ENCODE measurements around the gene PLCB1.
"Not testable (repeated sequence)": the region's sequence is repeated elsewhere in the genome, so short reads cannot be mapped to it uniquely, and the experiment has no call there.

Gene PLCB1

GRCh38 chr20:8346700-8347270, 214.7 kb downstream of the PLCB1 start:
- no peak for DNase-seq

GRCh38 chr20:8350225-8350624, 218.2 kb downstream of the PLCB1 start:
- not testable (repeated sequence) for DNase-seq

- DNase-seq: no peak
These were observed 220.4 kb downstream of the PLCB1 start for GRCh38 chr20:8352486-8352885.

- no peak for DNase-seq
These were observed 221.4 kb downstream of the PLCB1 start for GRCh38 chr20:8353512-8353911.

- DNase-seq: no peak
These were observed 223.4 kb downstream of the PLCB1 start for GRCh38 chr20:8355453-8355852.

GRCh38 chr20:8356806-8357205, 224.7 kb downstream of the PLCB1 start:
- DNase-seq: no peak

GRCh38 chr20:8357703-8358102, 225.6 kb downstream of the PLCB1 start:
- DNase-seq: no peak

GRCh38 chr20:8360035-8360434, 228.0 kb downstream of the PLCB1 start:
- DNase-seq: no peak

GRCh38 chr20:8361006-8361652, 229.1 kb downstream of the PLCB1 start:
- no peak for DNase-seq

- no peak for DNase-seq
These were observed 229.7 kb downstream of the PLCB1 start for GRCh38 chr20:8361779-8362178.

GRCh38 chr20:8362457-8362856, 230.4 kb downstream of the PLCB1 start:
- no peak for DNase-seq

- no peak for DNase-seq
These were observed 232.1 kb downstream of the PLCB1 start for GRCh38 chr20:8363970-8364733.

- DNase-seq: no peak
These were observed 232.6 kb downstream of the PLCB1 start for GRCh38 chr20:8364734-8365078.

- DNase-seq: no peak
These were observed 233.6 kb downstream of the PLCB1 start for GRCh38 chr20:8365634-8366033.

- DNase-seq: no peak
These were observed 234.3 kb downstream of the PLCB1 start for GRCh38 chr20:8366303-8366923.

GRCh38 chr20:8367689-8368088, 235.6 kb downstream of the PLCB1 start:
- no peak for DNase-seq

GRCh38 chr20:8368670-8369069, 236.6 kb downstream of the PLCB1 start:
- no peak for DNase-seq

GRCh38 chr20:8369311-8369710, 237.2 kb downstream of the PLCB1 start:
- no peak for DNase-seq

GRCh38 chr20:8370774-8371173, 238.7 kb downstream of the PLCB1 start:
- DNase-seq: no peak

GRCh38 chr20:8372824-8373380, 240.8 kb downstream of the PLCB1 start:
- DNase-seq: no peak

GRCh38 chr20:8373579-8373978, 241.5 kb downstream of the PLCB1 start:
- DNase-seq: no peak

GRCh38 chr20:8375898-8376297, 243.8 kb downstream of the PLCB1 start:
- no peak for DNase-seq

GRCh38 chr20:8376940-8377339, 244.9 kb downstream of the PLCB1 start:
- DNase-seq: no peak

- DNase-seq: not testable (repeated sequence)
These were observed 247.1 kb downstream of the PLCB1 start for GRCh38 chr20:8379125-8379524.
